Medulla oblongata (tissue), 1 donor: ENCODE results near the gene ELP4.
A peak's percentile ranks its signal among the peaks of the same experiment; 100 is the strongest.
"Not testable (repeated sequence)": the region's sequence is repeated elsewhere in the genome, so short reads cannot be mapped to it uniquely, and the experiment has no call there.

Experiments used
- DNase-seq: peaks from one replicate; pipeline ENCODE4 v3.0.0-alpha.2; 2015; ENCODE audit errors: extremely low spot score

Gene ELP4

GRCh38 chr11:31542862-31543261 is 33.3 kb downstream of the ELP4 start:
- DNase-seq = no peak

DNA sequence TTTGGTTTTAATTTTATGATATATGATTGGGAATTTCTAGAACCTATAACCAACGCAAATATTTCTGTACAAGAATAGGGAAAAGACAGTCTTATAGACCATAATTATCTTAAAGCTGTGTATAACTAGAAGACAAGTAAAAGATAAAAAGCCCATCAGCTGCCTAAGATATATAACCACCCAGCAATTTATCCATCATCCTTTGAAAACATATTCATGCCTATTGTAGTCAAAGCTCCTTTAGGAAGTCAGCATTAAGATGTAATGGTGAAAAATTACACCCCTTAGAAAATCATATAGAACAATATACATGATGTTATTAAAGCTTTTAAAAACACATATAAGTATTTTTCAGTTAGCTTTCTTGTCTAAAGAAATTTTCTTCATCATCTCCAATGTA is 46.4 kb downstream of the ELP4 start:
- DNase-seq = no peak

DNA sequence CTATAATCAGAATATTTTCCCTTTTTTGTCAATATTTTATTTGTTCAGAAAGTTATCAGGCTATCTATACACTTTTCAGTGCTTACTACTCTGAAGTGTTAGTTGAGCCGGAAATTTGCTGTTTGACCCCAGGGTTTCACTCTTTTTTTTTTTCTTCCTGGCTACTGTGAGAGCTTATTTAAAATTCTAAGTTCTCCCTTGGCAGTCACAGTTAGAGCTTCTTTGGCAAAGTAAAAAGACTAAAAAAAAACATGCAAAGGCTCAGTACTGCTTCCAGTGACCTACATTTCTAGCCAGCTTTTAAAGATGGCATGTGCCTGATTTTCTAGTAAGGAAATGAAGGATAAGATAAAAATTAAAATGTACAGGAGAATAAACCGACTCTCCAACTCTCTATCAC is 48.4 kb downstream of the ELP4 start:
- DNase-seq = peak; percentile 55

DNA sequence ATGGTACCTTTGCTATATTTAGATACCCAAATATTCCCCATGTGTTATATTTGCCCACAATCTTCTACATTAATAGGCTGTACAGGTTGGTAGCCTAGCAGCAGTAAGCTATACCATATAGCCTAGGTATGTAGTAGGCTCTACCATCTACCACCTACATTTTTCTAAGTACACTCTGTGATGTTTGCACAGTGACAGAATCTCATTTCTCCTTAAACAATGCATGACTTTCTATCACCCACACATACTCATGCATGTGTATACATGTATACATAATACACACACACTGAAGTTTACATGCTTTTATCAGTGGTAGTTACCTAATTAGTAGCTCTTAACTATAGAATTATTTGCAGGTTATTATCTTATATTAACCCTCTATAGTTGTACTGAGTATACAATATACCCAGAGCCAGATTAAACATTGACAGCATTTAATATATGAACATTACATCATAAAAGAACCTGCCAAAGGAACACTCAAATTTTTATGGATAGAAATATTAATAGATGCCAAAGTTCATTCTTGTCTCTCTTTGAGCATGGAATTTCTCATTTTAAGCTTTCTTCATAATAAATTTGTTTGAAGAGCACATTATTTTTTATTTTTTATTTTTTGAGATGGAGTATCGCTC is 51.4 kb downstream of the ELP4 start:
- no peak for DNase-seq

GRCh38 chr11:31564517-31564916 is 55.0 kb downstream of the ELP4 start:
- not testable (repeated sequence) for DNase-seq

DNA sequence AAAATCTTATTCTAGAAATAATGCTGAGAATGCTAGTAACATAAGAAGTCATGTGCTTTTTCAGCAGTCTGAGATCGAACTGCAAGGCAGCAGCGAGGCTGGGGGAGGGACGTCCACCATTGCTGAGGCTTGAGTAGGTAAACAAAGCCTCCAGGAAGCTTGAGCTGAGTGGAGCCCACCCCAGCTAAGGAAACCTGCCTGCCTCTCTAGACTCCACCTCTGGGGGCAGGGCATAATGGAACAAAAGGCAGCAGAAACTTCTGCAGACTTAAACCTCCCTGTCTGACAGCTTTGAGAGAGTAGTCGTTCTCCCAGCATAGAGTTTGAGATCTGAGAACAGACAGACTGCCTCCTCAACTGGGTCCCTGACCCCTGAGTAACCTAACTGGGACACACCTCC is 64.6 kb downstream of the ELP4 start:
- not testable (repeated sequence) for DNase-seq

DNA sequence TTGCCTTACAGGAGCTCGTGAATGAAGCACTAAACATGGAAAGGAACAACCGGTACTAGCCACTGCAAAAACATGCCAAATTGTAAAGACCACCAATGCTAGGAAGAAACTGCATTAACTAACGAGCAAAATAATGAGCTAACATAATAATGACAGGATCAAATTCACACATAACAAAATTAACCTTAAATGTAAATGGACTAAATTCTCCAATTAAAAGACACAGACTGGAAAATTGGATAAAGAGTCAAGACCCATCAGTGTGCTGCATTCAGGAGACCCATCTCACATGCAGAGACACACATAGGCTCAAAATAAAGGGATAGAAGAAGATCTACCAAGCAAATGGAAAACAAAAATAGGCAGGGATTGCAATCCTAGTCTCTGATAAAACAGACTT is 66.2 kb downstream of the ELP4 start:
- not testable (repeated sequence) for DNase-seq

- not testable (repeated sequence) for DNase-seq
These were observed 69.8 kb downstream of the ELP4 start for GRCh38 chr11:31579412-31579811.

DNA sequence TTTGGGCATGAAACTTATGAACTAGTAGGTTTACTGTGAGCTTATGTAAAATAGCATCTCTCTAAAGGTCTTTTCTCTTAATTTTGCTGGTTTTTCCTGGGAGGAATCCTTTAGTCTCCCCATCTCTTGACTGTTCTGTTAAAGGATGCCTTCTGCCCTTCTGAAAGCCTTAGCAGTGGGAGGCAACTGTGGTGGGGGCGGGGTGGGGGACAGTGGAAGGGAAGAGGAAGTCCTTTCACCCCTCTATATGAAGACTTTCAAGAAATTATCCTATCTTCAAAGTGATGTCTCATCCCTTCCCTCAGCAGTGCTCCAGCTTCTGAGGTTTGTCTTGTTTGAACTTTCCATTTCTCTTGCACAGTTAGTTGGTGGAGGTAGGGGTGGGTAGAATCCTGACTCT is 73.1 kb downstream of the ELP4 start:
- DNase-seq = no peak

DNA sequence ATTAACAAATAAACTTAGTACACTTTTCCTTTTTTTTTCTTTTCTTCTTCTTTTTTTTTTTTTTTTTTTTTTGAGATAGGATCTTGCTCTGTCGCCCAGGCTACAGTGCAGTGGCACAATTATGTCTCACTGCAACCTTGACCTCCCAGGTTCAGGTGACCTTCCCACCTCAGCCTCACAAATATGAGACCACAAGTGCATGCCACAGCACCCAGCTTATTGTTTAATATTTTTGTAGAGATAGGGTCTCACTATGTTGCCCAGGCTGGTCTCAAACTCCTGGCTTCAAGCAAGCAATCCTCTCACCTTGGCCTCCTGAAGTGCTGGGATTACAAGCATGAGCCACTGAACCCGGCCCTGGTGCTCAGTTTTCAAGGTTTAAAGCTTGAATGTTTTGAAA is 88.9 kb downstream of the ELP4 start:
- DNase-seq = no peak

DNA sequence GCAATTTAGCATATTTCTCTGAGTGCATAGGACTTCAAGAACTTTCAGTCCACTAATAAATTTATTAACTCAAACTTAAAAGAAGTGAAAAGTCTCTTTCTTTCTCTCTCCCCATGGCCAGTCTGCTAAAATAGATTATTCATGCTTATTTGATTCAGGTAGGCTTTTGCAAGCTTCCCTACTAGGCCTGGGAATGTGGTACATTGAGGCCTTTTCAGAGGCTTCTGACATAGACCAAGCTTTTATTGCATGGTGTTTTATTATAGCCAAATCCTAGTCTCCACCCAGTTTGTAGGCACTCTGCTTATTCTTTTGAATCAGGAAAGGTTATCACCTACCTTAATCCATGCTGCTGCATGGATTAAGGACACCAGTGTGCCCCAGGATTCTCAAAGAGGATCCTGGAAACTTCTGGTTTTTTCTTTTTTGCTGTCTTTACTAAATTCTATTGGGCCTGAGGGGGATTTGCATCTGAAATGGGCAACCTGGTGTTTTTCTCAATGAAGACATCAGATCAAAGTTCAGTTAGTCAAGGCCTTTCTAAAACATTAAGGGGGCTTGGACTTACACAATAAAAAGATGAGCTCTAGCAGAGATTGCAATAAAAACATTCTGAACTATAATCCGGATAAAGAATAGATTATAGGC is 92.2 kb downstream of the ELP4 start:
- no peak for DNase-seq

DNA sequence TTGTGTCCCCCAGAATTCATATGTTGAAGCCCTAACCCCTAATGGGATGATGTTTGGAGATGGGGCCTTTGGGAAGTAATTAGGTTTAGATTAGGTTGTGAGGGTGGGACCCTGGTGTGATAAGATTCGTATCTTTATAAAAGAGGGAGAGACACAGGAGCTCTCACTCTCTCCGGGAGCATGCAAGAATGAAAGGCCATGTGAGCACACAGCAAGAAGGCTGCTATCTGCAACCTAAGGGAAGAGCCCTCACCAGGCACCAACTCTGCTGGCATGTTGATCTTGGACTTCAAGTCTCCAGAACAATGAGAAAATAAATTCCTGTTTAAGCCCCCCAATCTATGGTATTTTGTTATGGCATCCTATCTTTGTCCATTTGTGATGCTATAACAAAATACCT is 97.3 kb downstream of the ELP4 start:
- no peak for DNase-seq

- no peak for DNase-seq
These were observed 98.3 kb downstream of the ELP4 start for GRCh38 chr11:31607914-31608313.

- DNase-seq = no peak
These were observed 99.4 kb downstream of the ELP4 start for GRCh38 chr11:31608995-31609394.

- no peak for DNase-seq
These were observed 101.0 kb downstream of the ELP4 start for GRCh38 chr11:31610544-31610943.

GRCh38 chr11:31617246-31617645 is 107.7 kb downstream of the ELP4 start:
- DNase-seq = no peak

GRCh38 chr11:31619980-31620379 is 110.4 kb downstream of the ELP4 start:
- no peak for DNase-seq

DNA sequence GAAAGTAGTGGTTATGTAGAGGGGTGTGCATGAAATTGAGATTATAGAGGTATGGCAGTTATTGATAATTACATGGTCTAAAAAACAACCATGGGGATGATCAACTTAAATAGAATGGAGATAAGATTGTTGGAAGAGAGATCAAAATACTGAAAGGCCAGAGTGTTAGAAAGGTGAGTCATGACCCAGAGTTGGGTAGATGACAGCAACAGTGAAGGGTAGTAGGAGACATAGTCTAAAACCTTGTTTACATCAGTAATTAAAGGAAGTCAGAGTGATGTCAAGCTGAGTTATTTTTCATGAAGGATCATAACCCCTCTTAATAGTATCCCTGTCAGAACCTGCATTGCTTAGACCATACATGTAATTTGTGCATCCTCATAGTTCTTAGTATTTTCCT is 110.9 kb downstream of the ELP4 start:
- DNase-seq = no peak

- no peak for DNase-seq
These were observed 116.3 kb downstream of the ELP4 start for GRCh38 chr11:31625868-31626267.

- DNase-seq = no peak
These were observed 118.5 kb downstream of the ELP4 start for GRCh38 chr11:31628111-31628510.

DNA sequence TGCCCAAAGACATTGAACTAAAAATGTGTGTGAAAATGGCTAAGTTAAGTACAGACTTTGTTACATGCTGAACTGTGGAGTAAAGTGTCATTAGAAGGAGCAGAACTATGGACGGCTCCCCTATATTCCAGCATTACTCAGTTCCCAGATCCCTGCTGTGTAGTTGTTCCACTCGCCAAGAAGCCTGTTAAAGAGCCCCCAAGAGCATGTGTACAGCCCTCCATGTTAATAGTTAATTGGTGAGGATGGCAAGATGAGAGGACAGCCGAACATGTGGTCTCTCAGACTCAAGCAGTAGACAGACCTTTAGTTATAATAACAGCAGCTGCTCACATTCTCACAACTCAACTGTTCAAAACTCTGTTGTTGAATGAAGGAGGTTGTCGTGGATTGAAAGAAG is 127.4 kb downstream of the ELP4 start:
- DNase-seq = no peak

- peak; percentile 27 for DNase-seq
These were observed 131.0 kb downstream of the ELP4 start for GRCh38 chr11:31640611-31641010.

- DNase-seq = peak; percentile 25
These were observed 132.0 kb downstream of the ELP4 start for GRCh38 chr11:31641477-31642062.
